GM10248 (cell line): ENCODE results near the gene SMAD3.

Source experiments
- CTCF ChIA-PET: fragments of 300-600 bp; sonication (Branson Sonifier 250); formaldehyde crosslinking; extraction: SDS; loops from one replicate; lab custom pipeline; 2021; ENCODE audit warnings: antibody characterized with exemption; lab: Yijun Ruan, JAX
- POLR2A ChIA-PET: fragments of 350-650 bp; sonication (Branson Sonifier 250); formaldehyde crosslinking; extraction: SDS; loops from one replicate; lab custom pipeline; 2020; ENCODE audit warnings: antibody characterized with exemption; lab: Yijun Ruan, JAX
- DNase-seq: peaks from one replicate; pipeline ENCODE4 v3.0.0; 2012; ENCODE audit errors: extremely low spot score
- TF ChIP-seq, protein P1 (sequence below): IDR thresholded peaks from 2 replicates; pipeline ENCODE4 v1.5.1; 2012; ENCODE audit warnings: mild to moderate bottlenecking, low read depth; ENCODE audit errors: extremely low read depth, missing control alignments, control extremely low read depth

SMAD3 gene

DNA sequence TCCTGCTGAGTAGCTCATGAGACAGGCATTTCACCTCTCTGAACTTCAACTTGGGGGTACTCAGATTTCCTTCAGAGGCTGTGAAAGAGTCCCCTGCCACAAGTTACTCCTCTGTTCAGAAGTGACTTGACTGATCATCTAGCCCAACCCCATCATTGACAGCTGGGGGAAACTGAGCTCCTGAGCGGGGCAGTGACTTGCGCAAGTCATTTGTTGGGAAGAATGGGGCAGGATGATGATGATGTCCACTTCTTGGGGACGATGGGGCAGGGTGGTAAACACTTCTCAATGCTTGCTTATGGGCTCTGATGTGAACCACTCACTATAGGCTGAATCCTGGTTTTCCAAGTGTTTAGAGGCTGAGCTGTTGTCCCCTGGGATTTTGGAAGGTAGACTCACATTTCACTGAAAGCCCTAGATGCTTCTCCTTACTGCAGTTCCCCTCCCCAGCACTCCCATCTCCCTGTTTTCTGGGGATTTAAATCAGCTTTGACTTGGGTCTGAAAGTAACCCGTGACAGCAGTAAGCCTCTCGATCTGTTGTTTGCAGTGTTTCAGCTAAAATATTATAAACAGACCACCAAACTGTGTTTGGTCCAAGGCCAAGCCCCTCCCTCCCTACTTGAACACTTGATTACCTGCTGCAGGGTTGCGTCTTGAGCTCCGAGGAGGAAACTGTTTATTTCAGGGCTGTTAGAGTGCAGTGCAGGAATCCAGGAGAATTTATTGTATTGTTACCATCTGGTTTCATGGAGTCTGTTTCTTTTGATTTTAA is 25.1 kb downstream of the SMAD3 start:
- TF ChIP-seq, protein P1, sequence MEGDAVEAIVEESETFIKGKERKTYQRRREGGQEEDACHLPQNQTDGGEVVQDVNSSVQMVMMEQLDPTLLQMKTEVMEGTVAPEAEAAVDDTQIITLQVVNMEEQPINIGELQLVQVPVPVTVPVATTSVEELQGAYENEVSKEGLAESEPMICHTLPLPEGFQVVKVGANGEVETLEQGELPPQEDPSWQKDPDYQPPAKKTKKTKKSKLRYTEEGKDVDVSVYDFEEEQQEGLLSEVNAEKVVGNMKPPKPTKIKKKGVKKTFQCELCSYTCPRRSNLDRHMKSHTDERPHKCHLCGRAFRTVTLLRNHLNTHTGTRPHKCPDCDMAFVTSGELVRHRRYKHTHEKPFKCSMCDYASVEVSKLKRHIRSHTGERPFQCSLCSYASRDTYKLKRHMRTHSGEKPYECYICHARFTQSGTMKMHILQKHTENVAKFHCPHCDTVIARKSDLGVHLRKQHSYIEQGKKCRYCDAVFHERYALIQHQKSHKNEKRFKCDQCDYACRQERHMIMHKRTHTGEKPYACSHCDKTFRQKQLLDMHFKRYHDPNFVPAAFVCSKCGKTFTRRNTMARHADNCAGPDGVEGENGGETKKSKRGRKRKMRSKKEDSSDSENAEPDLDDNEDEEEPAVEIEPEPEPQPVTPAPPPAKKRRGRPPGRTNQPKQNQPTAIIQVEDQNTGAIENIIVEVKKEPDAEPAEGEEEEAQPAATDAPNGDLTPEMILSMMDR, result no peak
- DNase-seq, result no peak
- CTCF ChIA-PET, result interaction anchor here (1.5 to 3.2 kb wide), 4 partner anchors 9 to 19 kb away, joined by 4 to 22 read pairs (median 12); no protein-coding TSS in a partner anchor
- POLR2A ChIA-PET, result no interaction called here

DNA sequence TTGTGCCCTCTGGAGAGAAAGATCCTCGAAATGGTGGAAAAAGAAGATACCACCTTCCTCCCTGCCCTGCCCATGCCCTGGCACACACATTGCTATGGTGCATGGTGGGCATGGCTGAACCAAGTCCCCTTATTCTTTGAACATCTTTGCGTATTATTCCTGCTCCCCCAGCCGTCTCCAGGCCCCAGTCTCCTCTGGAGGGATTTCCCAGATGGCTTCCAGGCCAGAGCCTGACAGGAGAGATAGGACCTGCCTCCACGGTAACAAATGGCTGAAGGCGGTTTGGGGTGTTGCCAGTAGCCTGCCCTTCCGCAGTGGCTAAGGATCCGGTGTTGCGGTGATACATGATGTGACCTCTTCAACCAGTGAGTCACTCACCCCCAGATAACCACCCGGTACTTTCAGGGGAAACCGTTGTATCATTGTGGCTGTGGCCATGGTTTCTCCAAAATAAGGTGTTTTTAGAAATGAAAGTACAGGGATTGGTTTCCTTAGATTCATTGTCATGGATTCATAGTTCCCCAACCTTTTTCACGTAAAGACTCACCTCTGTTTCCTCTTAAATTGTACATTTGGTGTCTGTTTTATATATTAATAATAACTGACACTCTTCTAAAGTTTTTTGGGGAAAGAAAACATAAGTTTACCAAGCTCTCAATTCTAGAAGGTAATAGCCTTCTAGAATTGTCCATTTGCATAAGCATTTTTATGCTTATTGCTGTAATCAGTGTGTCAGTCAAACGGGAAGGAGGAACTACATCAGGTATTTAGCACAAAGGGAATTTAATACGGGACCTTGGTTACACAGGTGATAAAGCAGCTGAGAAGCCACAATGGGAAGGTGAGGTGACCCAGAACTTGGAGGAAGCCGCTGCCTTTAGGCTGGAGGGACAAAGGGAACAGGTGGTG is 25.9 kb downstream of the SMAD3 start:
- ChIA-PET CTCF (interaction anchor here (0.9 to 3.8 kb wide), 5 partner anchors 9 to 18 kb away, joined by 3 to 23 read pairs (median 12); no protein-coding TSS in a partner anchor), POLR2A (interaction anchor here (0.8 kb wide), 1 partner anchor 9 kb away, joined by 3 read pairs; no protein-coding TSS in a partner anchor)
- TF ChIP-seq, protein P1, result no peak
- DNase-seq, result peak; percentile 73

DNA sequence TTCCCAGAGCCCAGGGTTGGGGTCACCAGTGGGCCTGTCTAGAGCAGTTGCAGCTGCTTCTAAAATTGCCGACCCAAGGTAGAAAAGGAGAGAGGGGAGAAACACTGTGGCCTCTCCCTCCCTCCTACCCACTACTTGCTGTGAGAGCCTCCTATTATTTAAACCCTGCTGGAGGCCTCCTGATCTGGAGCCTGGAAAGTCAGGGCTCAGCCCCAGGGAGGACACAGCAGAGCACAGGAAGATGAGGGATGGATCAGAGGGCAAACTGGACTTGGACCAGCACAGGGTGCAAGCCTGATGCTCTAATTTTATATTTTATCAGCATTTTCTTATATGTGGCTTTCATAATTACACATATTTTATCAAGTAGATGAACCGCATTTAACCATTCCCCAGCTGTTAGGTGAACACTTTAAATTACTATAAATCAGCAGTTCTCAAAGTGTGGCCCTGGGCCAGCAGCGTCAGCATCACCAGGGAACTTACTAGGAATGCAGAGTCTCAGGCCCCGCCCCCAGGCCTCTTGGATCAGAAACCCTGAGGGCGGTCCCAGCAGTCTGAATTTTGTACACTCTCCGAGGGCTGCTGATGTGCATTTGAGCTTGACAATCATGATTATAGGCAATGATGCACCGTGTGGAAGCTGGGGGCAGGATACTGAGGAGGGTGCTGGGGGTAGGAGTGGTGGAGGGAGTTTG is 26.7 kb downstream of the SMAD3 start:
- CTCF ChIA-PET, result interaction anchor here (0.9 to 3.8 kb wide), 5 partner anchors 9 to 17 kb away, joined by 3 to 23 read pairs (median 12); no protein-coding TSS in a partner anchor
- DNase-seq, result no peak
- TF ChIP-seq, protein P1, result no peak
- POLR2A ChIA-PET, result interaction anchor here (0.8 kb wide), 1 partner anchor 9 kb away, joined by 3 read pairs; no protein-coding TSS in a partner anchor

DNA sequence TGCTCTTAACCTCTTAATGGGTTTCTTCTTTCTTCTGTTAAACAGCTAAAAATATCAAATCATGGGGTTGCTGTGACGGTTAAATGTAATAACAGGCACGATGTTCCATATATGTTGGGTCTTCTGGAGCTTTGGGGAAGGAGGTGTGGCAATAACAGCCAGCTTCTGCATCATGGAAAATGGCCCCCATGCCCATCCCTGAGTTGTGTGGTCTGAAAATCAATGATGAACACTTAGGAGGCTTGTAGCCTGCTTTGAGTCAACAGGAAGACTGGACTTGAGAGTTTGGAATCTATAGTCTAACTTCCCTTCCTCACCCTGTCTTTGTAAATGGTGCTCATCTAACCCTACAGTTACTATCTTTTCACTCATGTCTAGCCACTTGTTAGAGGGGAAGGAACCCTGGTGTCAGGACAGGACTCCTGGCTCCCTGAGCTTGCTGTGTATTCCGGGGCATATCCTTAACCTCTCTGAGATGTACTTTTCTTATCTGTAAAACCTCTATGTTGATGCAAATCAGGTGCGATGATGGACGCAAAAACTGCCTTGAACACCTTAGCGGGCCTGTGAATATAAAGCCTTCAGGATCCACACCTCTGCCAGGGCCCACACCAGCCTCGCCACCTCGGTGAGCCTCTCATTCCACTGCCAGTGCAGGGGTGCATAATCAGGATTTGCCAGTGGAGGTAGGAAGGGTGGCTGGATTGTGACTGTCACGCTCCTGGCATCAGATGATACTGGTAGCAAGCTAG is 27.5 kb downstream of the SMAD3 start:
- no peak for DNase-seq
- ChIA-PET POLR2A (no interaction called here), CTCF (interaction anchor here (1.7 to 3.8 kb wide), 4 partner anchors 8 to 16 kb away, joined by 4 to 23 read pairs (median 17); no protein-coding TSS in a partner anchor)
- TF ChIP-seq, protein P1, result no peak

DNA sequence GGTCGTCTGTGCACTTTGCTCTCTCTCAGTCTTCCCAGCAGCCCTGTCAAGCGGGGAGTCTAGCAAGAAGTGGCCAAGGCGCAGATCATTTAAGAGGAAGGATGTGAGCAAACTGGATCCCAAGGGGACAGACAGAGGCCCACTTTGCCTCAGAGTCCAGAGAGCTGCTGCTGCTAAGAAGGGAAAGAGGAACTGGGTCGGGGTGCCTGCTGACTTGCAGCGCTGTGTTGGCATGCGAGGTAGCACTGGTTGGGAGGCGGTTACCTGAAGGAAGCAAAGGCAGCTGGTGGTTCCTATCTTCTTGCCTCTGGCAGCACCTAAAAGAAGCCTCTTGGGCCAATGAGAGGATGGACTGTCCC is 28.1 kb downstream of the SMAD3 start:
- TF ChIP-seq, protein P1, result no peak
- DNase-seq, result no peak
- CTCF ChIA-PET, result interaction anchor here (1.4 to 3.8 kb wide), 3 partner anchors 12 to 147 kb away, joined by 4 to 23 read pairs (median 4); no protein-coding TSS in a partner anchor
- POLR2A ChIA-PET, result interaction anchor here (0.6 kb wide), 1 partner anchor 10 kb away, joined by 5 read pairs; no protein-coding TSS in a partner anchor
